CD8-positive, alpha-beta memory T cell (primary cell): ENCODE data around the gene HTRA3. TPM values are rescaled to one million over a fixed set of nuclear protein-coding genes. Genes with fewer than 3 reads are reported as not detected.
A peak's percentile ranks its signal among the peaks of the same experiment; 100 is the strongest.

ENCODE experiments used
- CTCF ChIA-PET: fragments of 350-600 bp; sonication (Branson Sonifier 250); formaldehyde crosslinking; loops from one replicate; lab custom pipeline; 2021; ENCODE audit warnings: antibody characterized with exemption; lab: Charles Lee
- POLR2A ChIA-PET: fragments of 350-600 bp; sonication (Branson Sonifier 250); formaldehyde crosslinking; loops from one replicate; lab custom pipeline; 2021; ENCODE audit warnings: antibody characterized with exemption; lab: Charles Lee
- DNase-seq, 5 donors: peaks; one replicate each; pipeline versions ENCODE4 v3.0.0 to v3.0.0-alpha.2; 2020 to 2022; ENCODE audit warnings: mixed read lengths in 1 of 5
- H3K27ac ChIP-seq: one replicate; pipeline ENCODE4 v1.7.0; 2013; ENCODE audit warnings: low read depth, mild to moderate bottlenecking, low read length, moderate library complexity
- H3K27me3 ChIP-seq: 2 replicates; pipeline ENCODE4 v1.7.0; 2013; ENCODE audit warnings: low read length, mild to moderate bottlenecking; ENCODE audit not compliant: insufficient read depth, poor library complexity, severe bottlenecking
- H3K36me3 ChIP-seq: 2 replicates; pipeline ENCODE4 v1.7.0; 2013; ENCODE audit warnings: mild to moderate bottlenecking, low read length, moderate library complexity; ENCODE audit not compliant: insufficient read depth
- H3K4me1 ChIP-seq: 2 replicates; pipeline ENCODE4 v1.7.0; 2013; ENCODE audit warnings: mild to moderate bottlenecking, low read length, moderate library complexity; ENCODE audit not compliant: insufficient read depth
- H3K4me3 ChIP-seq: 2 replicates; pipeline ENCODE4 v1.7.0; 2013; ENCODE audit warnings: mild to moderate bottlenecking, low read length
- H3K9me3 ChIP-seq: 2 replicates; pipeline ENCODE4 v1.7.0; 2013; ENCODE audit warnings: mild to moderate bottlenecking, low read length
- H3K27ac Mint-ChIP-seq, 8 donors: one replicate each; pipeline ENCODE4 v1.8.0; 2020 to 2021; ENCODE audit warnings: mixed read lengths in 8 of 8, mild to moderate bottlenecking in 6 of 8, inconsistent platforms in 3 of 8, moderate library complexity in 3 of 8
- H3K27me3 Mint-ChIP-seq, 2 donors: one replicate each; pipeline ENCODE4 v1.8.0; 2020 to 2021; ENCODE audit warnings: mixed read lengths in 2 of 2, mild to moderate bottlenecking in 1 of 2, moderate library complexity in 1 of 2
- H3K36me3 Mint-ChIP-seq, 3 donors: one replicate each; pipeline ENCODE4 v1.8.0; 2020 to 2021; ENCODE audit warnings: mixed read lengths in 3 of 3, inconsistent platforms in 1 of 3, mild to moderate bottlenecking in 1 of 3
- H3K4me1 Mint-ChIP-seq, 3 donors: one replicate each; pipeline ENCODE4 v1.8.0; 2020 to 2021; ENCODE audit warnings: mixed read lengths in 3 of 3, inconsistent platforms in 1 of 3, mild to moderate bottlenecking in 1 of 3
- H3K4me3 Mint-ChIP-seq, 7 donors: one replicate each; pipeline ENCODE4 v1.8.0; 2020 to 2021; ENCODE audit warnings: mixed read lengths in 7 of 7, mild to moderate bottlenecking in 6 of 7, moderate library complexity in 4 of 7, inconsistent platforms in 2 of 7
- H3K9me3 Mint-ChIP-seq, 5 donors: one replicate each; pipeline ENCODE4 v1.8.0; 2020 to 2022; ENCODE audit warnings: mixed read lengths in 5 of 5, mild to moderate bottlenecking in 3 of 5, moderate library complexity in 2 of 5, inconsistent platforms in 1 of 5
- polyA plus RNA-seq: library from polyadenylated mRNA; unstranded; fragments of 300-500 nt; fragmentation: Illumina TruSeq; gene quantifications from one replicate; pipeline ENCODE4 v1.2.3, GENCODE V29; 2021
- total RNA-seq, 2 experiments: library from RNA; stranded (reverse); gene quantifications; one replicate each; pipeline ENCODE4 v1.2.3, GENCODE V29; 2021

Gene HTRA3
- total and polyA plus RNA-seq, 3 experiments from 2014 or later, result not detected

DNA sequence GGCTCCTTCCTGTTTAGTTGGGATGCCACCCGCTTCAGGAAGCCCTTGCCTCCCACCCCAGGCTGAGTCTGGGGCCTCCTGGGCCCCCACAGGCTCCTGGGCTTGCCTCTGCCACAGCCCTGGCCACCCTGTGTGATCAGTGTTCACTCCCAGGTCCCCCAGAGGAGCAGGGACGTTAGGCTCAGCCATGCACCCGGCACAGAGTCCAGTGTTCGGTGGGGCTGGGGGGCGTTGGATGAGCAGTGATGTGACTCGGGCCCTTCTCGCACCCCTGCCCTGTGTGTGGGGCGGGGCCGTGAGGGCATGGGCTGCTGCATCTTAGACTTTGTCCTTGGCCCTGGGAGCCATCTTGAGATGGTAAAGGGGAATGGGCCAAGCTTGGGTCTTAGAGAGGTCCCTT lies 29.9 kb upstream of the HTRA3 start:
- Mint-ChIP-seq H3K4me3 (no peak overlapping the region), H3K9me3 (no peaks in the 10 kb centered on the region), H3K36me3 (peaks cover 0 to 23% (median 6%) of the 10 kb centered on the region in 3 donors), H3K27ac (peak overlapping the region in 1 of 8 donors; percentile 50), H3K4me1 (peaks cover 7 to 12% (median 8%) of the 10 kb centered on the region in 3 donors), H3K27me3 (no peaks in the 10 kb centered on the region)
- H3K4me3 ChIP-seq, result no peak overlapping the region
- ChIA-PET CTCF (no interaction called here), POLR2A (no interaction called here)
- H3K36me3 ChIP-seq, result no peaks in the 10 kb centered on the region
- H3K27me3 ChIP-seq, result no peaks in the 10 kb centered on the region
- H3K4me1 ChIP-seq, result peaks cover 11% of the 10 kb centered on the region
- no peak for DNase-seq
- H3K27ac ChIP-seq, result no peak overlapping the region
- H3K9me3 ChIP-seq, result no peaks in the 10 kb centered on the region

DNA sequence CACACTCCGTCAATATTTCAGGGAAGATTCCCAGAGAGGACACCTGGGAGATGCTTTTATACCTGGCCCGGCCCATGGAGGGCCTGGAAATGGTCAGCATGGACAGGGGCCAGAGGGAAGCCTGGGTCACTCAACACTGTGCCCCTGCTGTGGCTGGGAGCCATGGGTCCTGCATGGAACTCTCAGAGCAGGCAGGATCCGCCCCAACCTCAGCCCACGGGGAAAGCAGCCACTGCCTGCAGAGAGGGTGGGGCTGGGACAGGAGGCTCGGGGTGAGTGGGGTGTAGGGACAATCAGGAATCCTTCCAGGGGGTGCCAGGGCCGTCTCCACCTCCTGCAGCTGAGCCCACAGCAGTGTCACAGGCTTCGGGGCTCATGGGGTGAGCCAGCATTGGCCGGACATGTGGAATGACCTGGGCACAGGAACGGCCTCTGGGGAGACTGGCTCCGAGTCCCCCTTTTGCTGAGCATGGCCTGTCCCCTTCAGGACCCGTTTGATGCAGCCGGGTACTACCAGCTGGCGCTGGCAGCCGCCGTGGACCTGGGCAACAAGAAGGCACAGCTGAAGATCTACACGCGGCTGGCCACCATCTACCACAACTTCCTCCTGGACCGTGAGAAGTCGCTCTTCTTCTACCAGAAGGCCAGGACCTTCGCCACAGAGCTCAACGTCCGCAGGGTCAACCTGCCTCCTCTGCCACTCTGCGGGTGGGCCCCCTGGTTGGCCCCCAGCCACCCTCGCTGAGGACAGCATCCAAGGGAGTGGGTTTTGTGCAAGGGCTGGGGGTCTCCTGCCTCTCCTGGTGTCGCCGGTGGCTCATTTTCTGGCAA lies 29.1 kb upstream of the HTRA3 start:
- DNase-seq, result no peak
- H3K27me3 Mint-ChIP-seq, result no peaks in the 10 kb centered on the region
- Histone ChIP-seq H3K27ac (no peak overlapping the region), H3K9me3 (no peaks in the 10 kb centered on the region), H3K4me3 (no peak overlapping the region), H3K27me3 (no peaks in the 10 kb centered on the region), H3K4me1 (peaks cover 11% of the 10 kb centered on the region), H3K36me3 (no peaks in the 10 kb centered on the region)
- H3K4me1 Mint-ChIP-seq, result peaks cover 6 to 12% (median 8%) of the 10 kb centered on the region in 3 donors
- H3K9me3 Mint-ChIP-seq, result no peaks in the 10 kb centered on the region
- ChIA-PET CTCF (interaction anchor here (0.7 to 0.9 kb wide), 2 partner anchors 11 to 19 kb away, joined by 3 read pairs; no protein-coding TSS in a partner anchor), POLR2A (no interaction called here)
- H3K36me3 Mint-ChIP-seq, result peaks cover 0 to 19% (median 5%) of the 10 kb centered on the region in 3 donors
- peak overlapping the region in 1 of 8 donors; percentile 29 for H3K27ac Mint-ChIP-seq
- H3K4me3 Mint-ChIP-seq, result no peak overlapping the region

DNA sequence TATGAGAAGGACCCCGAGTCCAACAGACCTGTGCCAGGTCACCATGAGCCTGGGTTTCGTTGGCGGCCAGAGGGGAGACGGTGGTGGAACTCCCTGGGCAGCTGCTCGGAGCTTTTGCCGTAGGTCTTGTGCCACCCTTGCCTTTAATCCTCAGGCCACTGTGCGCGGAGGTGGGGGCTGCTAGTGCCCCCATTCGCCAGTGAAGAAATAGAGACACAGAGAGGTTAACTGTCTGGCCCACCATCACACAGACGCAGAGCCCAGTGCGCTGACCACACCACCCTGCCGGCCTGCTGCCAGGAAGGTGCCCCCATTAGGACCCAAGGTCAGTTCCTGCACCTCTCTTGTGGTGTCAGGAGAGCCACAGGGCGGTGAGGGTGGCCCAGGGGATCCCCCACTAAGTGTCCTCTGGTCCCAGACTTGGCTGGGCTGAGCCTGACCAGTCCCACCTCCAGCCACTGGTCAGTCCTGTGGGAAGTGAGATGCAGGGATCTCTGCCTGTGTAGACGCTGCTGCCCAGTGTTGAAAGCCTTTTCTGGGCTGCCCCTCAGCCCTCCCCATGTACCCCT lies 28.3 kb upstream of the HTRA3 start:
- Histone ChIP-seq H3K4me1 (peaks cover 11% of the 10 kb centered on the region), H3K36me3 (no peaks in the 10 kb centered on the region), H3K27ac (no peak overlapping the region), H3K9me3 (no peaks in the 10 kb centered on the region), H3K4me3 (no peak overlapping the region), H3K27me3 (no peaks in the 10 kb centered on the region)
- H3K4me1 Mint-ChIP-seq, result peaks cover 6 to 12% (median 8%) of the 10 kb centered on the region in 3 donors
- no peaks in the 10 kb centered on the region for H3K9me3 Mint-ChIP-seq
- H3K27me3 Mint-ChIP-seq, result peaks cover 0 to 3% of the 10 kb centered on the region in 2 donors
- CTCF ChIA-PET, result interaction anchor here (0.7 to 2.4 kb wide), 10 partner anchors 9 to 167 kb away, joined by 3 to 10 read pairs (median 6); no protein-coding TSS in a partner anchor
- peaks cover 0 to 18% (median 5%) of the 10 kb centered on the region in 3 donors for H3K36me3 Mint-ChIP-seq
- POLR2A ChIA-PET, result no interaction called here
- peak overlapping the region in 3 of 8 donors; percentile 50 to 61 (median 54) for H3K27ac Mint-ChIP-seq
- DNase-seq, result no peak
- H3K4me3 Mint-ChIP-seq, result peak overlapping the region in 3 of 7 donors; percentile 17 to 79 (median 29)

DNA sequence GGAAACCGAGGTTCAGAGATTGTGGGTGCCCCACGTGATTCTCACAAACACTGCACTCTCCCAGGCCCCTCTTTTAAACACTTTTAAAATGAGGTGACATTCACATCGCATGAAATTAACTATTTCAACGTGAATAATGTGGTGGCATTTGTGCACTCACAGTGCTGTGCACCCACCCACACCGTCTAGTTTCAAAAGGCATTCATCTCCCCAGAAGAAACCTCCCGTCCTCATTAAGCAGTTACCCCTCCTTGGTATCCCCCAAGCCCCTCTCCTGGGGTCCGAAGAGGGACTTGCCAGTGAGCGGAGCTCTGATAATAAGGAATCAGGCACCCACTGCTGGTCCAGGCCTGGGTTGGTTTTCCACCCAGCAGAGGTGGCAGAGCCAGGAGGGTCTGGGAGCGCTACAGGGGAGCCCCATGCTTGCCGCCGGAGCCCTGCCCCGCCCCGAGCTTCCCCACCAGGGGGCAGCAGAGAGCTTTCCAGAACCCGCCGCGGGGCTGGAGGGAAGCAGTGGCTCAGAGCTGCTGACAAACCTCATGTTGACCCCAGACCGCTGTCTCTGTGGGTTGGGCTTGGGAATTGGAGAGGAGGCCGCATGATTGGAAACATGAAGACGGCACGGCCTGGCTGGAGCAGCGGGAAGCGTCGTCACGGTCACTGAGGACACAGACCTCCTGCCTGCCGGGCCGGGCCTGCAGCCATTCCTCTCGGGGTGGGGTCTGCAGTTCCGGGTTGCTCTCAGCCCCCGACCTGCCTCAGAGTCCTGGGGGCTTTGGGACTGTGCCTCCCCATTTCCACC lies 27.5 kb upstream of the HTRA3 start:
- ChIA-PET POLR2A (no interaction called here), CTCF (interaction anchor here (0.5 to 2.4 kb wide), 19 partner anchors 8 to 166 kb away, joined by 3 to 10 read pairs (median 4); partner anchors contain the start of gene SH3TC1)
- peaks cover 6 to 12% (median 8%) of the 10 kb centered on the region in 3 donors for H3K4me1 Mint-ChIP-seq

DNA sequence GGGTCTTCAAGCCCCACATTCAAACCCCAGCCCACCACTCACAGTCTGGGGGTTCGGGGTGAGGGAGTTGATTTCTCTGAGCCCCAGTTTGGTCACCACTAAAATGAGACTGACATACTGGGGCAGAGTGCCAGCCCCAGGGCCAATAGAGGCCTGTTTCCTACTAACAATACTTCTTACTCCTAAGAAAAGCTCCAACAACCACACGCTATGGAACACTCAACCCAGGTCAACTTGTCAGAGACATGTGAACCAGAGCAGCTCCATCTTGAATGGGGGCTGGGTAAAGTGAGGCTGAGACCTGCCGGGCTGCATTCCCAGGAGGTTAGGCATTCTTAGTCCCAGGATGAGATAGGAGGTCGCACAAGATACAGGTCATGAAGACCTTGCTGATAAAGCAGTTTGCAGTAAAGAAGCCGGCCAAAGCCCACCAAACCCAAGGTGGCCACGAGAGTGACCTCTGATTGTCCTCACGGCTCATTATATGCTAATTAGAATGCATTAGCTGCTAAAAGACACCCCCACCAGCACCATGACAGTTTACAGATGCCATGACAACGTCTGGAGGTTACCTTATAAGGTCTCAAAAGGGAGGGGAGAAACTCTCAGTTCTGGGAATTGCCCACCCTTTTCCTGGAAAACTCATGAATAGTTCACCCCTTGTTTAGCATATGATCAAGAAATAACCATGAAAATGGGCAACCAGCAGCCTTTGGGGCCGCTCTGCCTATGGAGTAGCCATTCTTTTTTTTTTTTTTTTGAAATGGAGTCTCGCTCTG lies 26.6 kb upstream of the HTRA3 start:
- H3K27ac Mint-ChIP-seq, result peak overlapping the region in 1 of 8 donors; percentile 68
- Histone ChIP-seq H3K4me3 (no peak overlapping the region), H3K27ac (no peak overlapping the region), H3K4me1 (peaks cover 11% of the 10 kb centered on the region), H3K9me3 (no peaks in the 10 kb centered on the region), H3K36me3 (no peaks in the 10 kb centered on the region), H3K27me3 (no peaks in the 10 kb centered on the region)
- H3K36me3 Mint-ChIP-seq, result peaks cover 0 to 10% (median 5%) of the 10 kb centered on the region in 3 donors
- H3K9me3 Mint-ChIP-seq, result no peaks in the 10 kb centered on the region
- peaks cover 0 to 3% of the 10 kb centered on the region in 2 donors for H3K27me3 Mint-ChIP-seq
- H3K4me3 Mint-ChIP-seq, result no peak overlapping the region
- DNase-seq, result no peak
- ChIA-PET CTCF (interaction anchor here (0.6 to 2.4 kb wide), 19 partner anchors 7 to 165 kb away, joined by 3 to 10 read pairs (median 4); partner anchors contain the start of gene SH3TC1), POLR2A (no interaction called here)
- H3K4me1 Mint-ChIP-seq, result peaks cover 6 to 12% (median 8%) of the 10 kb centered on the region in 3 donors

More for the DNA sequence above, 27.5 kb upstream of the HTRA3 start:
- peak; percentile 60 to 83 (median 74) for DNase-seq
- Histone ChIP-seq H3K4me1 (peaks cover 11% of the 10 kb centered on the region), H3K27ac (no peak overlapping the region), H3K4me3 (no peak overlapping the region), H3K36me3 (no peaks in the 10 kb centered on the region), H3K9me3 (no peaks in the 10 kb centered on the region), H3K27me3 (no peaks in the 10 kb centered on the region)
- Mint-ChIP-seq H3K9me3 (no peaks in the 10 kb centered on the region), H3K4me3 (peak overlapping the region in 4 of 7 donors; percentile 17 to 79 (median 30)), H3K27ac (peak overlapping the region in 4 of 8 donors; percentile 29 to 61 (median 48)), H3K36me3 (peaks cover 0 to 11% (median 5%) of the 10 kb centered on the region in 3 donors), H3K27me3 (peaks cover 0 to 3% of the 10 kb centered on the region in 2 donors)

DNA sequence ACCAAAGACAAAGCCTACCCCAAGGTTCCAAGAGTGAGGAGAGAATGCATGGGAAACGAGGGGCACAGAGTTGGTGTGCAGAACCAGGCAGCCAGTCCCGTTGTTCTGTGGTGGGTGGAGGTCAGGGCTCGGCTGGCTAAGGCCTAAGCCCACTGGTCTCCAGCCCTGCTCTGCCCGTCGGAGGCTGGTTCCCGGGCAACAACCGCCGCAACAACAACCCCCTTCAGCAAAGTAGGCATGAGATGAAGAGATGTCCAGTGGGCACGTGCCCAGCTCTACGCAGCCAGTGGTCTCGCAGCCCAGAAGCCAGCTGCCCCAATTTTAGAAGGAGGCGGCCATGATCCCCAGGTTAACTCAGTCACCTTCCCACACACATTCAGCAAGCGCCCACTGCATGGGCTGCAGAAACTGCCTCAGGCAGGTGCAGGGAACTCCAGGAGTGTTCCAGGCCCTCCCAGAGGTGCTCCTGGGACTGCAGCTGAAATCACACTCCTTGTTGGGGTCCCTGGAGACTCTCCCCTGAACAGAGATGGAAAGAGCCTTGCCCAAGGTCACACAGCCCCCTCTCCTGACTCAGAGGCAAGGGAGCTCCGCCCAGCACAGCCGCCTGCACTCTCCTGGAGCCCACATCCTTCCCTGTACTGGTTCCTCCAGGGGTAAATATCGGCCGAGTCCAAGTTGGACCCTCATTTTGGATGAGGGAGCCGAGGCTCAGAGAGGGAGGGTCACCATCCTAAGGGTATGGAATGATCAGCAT lies 25.4 kb upstream of the HTRA3 start:
- Histone ChIP-seq H3K9me3 (no peaks in the 10 kb centered on the region), H3K4me1 (peaks cover 11% of the 10 kb centered on the region), H3K27ac (no peak overlapping the region), H3K4me3 (no peak overlapping the region), H3K27me3 (no peaks in the 10 kb centered on the region), H3K36me3 (no peaks in the 10 kb centered on the region)
- H3K27me3 Mint-ChIP-seq, result peaks cover 0 to 3% of the 10 kb centered on the region in 2 donors
- ChIA-PET CTCF (interaction anchor here (1.2 to 1.3 kb wide), 2 partner anchors 16 to 67 kb away, joined by 4 read pairs; no protein-coding TSS in a partner anchor), POLR2A (no interaction called here)
- peaks cover 0 to 8% (median 5%) of the 10 kb centered on the region in 3 donors for H3K36me3 Mint-ChIP-seq
- no peak for DNase-seq
- H3K9me3 Mint-ChIP-seq, result no peaks in the 10 kb centered on the region
- H3K4me3 Mint-ChIP-seq, result no peak overlapping the region
- H3K27ac Mint-ChIP-seq, result peak overlapping the region in 1 of 8 donors; percentile 51
- peaks cover 6 to 12% (median 8%) of the 10 kb centered on the region in 3 donors for H3K4me1 Mint-ChIP-seq
